ENCODE results near the gene RNU6-8.

Gene RNU6-8

GRCh38 chr14:32249371-32249770, 46.3 kb upstream of the RNU6-8 start:
- DNase-seq: no peak
- Histone ChIP-seq H3K4me3 (ENCODE audit: low read depth, low read length) (no peak overlapping the region), H3K4me1 (no peaks in the 10 kb centered on the region; the same call in 1 of the 2 replicates), H3K27me3 (no peaks in the 10 kb centered on the region), H3K36me3 (no peaks in the 10 kb centered on the region), H3K9me3 (no peaks in the 10 kb centered on the region)
- TF ChIP-seq CTCF (IDR thresholded peaks at IDR 0.05; ENCODE audit: low read depth, low read length): no peak

- no peaks in the 10 kb centered on the region for H3K27me3 ChIP-seq
- TF ChIP-seq CTCF (IDR thresholded peaks at IDR 0.05; ENCODE audit: low read depth, low read length): no peak
- no peaks in the 10 kb centered on the region; the same call in 1 of the 2 replicates for H3K4me1 ChIP-seq
- no peaks in the 10 kb centered on the region for H3K9me3 ChIP-seq
- H3K36me3 ChIP-seq: no peaks in the 10 kb centered on the region
- H3K4me3 ChIP-seq (ENCODE audit: low read depth, low read length): no peak overlapping the region
- no peak for DNase-seq
Observed at GRCh38 chr14:32246751-32247150, 43.7 kb upstream of the RNU6-8 start.

GRCh38 chr14:32244404-32244803, 41.3 kb upstream of the RNU6-8 start:
- H3K9me3 ChIP-seq: peaks cover 3% of the 10 kb centered on the region
- H3K36me3 ChIP-seq: no peaks in the 10 kb centered on the region
- peak; percentile 36 for TF ChIP-seq CTCF (IDR thresholded peaks at IDR 0.05; ENCODE audit: low read depth, low read length)
- H3K4me3 ChIP-seq (ENCODE audit: low read depth, low read length): no peak overlapping the region
- H3K4me1 ChIP-seq: no peaks in the 10 kb centered on the region
- H3K27me3 ChIP-seq: no peaks in the 10 kb centered on the region
- no peak for DNase-seq

- Histone ChIP-seq H3K36me3 (no peaks in the 10 kb centered on the region), H3K9me3 (no peaks in the 10 kb centered on the region), H3K27me3 (no peaks in the 10 kb centered on the region), H3K4me3 (ENCODE audit: low read depth, low read length) (no peak overlapping the region), H3K4me1 (peaks cover 10% of the 10 kb centered on the region)
- no peak for TF ChIP-seq CTCF (IDR thresholded peaks at IDR 0.05; ENCODE audit: low read depth, low read length)
- no peak for DNase-seq
Observed at GRCh38 chr14:32233260-32233659, 30.2 kb upstream of the RNU6-8 start.

DNA sequence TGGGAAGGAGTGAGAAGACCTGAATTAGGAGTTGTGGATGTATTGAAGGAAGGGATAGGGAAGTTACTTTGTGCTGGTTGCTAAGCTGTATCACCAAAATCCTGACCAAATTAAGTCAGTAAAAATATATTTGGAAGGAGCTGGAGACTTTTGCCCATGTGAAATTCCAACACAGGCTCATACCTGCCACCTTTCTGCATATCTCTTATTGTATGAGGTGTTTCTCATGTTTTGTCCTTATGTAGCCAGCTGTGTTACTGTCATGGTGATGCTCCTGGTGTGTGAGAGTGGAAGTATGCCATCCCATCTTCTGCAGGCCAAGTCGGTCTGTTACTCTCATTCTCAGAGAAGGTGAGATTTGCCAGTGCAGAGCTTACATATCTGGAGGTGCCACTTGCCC, 29.4 kb upstream of the RNU6-8 start:
- Histone ChIP-seq H3K9me3 (no peaks in the 10 kb centered on the region), H3K4me3 (ENCODE audit: low read depth, low read length) (no peak overlapping the region), H3K27me3 (no peaks in the 10 kb centered on the region), H3K36me3 (no peaks in the 10 kb centered on the region), H3K4me1 (peaks cover 10% of the 10 kb centered on the region)
- DNase-seq: no peak
- no peak for TF ChIP-seq CTCF (IDR thresholded peaks at IDR 0.05; ENCODE audit: low read depth, low read length)

GRCh38 chr14:32230695-32231280, 27.7 kb upstream of the RNU6-8 start:
- DNase-seq: no peak
- Histone ChIP-seq H3K4me1 (peaks cover 17% of the 10 kb centered on the region), H3K4me3 (ENCODE audit: low read depth, low read length) (no peak overlapping the region), H3K27me3 (no peaks in the 10 kb centered on the region), H3K36me3 (no peaks in the 10 kb centered on the region), H3K9me3 (no peaks in the 10 kb centered on the region)
- no peak for TF ChIP-seq CTCF (IDR thresholded peaks at IDR 0.05; ENCODE audit: low read depth, low read length)
